ACC112 (cell line): ENCODE measurements around the gene JAG2.

Experiments used
- H2AFZ ChIP-seq: fragments of 200-600 bp; sonication (generic); one replicate; pipeline ENCODE4 v1.6.0; 2017; ENCODE audit warnings: antibody characterized with exemption, low read length; ENCODE audit not compliant: unreplicated experiment
- H3K27ac ChIP-seq: fragments of 200-600 bp; sonication (generic); 2 replicates; pipeline ENCODE4 v1.5.1; 2014; ENCODE audit warnings: low read depth, mild to moderate bottlenecking, antibody characterized with exemption, low read length, moderate library complexity
- H3K27me3 ChIP-seq: fragments of 200-600 bp; sonication (generic); 2 replicates; pipeline ENCODE4 v1.6.1; 2014; ENCODE audit warnings: mild to moderate bottlenecking, antibody characterized with exemption, low read length, moderate library complexity, mixed read lengths; ENCODE audit not compliant: insufficient read depth
- H3K36me3 ChIP-seq: fragments of 200-600 bp; sonication (generic); 2 replicates; pipeline ENCODE4 v1.6.1; 2016; ENCODE audit warnings: mild to moderate bottlenecking, antibody characterized with exemption, low read length, moderate library complexity, mixed read lengths; ENCODE audit not compliant: insufficient read depth
- H3K4me1 ChIP-seq: fragments of 200-600 bp; sonication (generic); one replicate; pipeline ENCODE4 v1.6.1; 2016; ENCODE audit warnings: low read length, mixed read lengths; ENCODE audit not compliant: insufficient read depth, unreplicated experiment, control insufficient read depth
- H3K4me3 ChIP-seq: fragments of 200-600 bp; sonication (generic); 2 replicates; pipeline ENCODE4 v1.5.1; 2014; ENCODE audit warnings: mild to moderate bottlenecking, low read depth, low read length
- H3K79me2 ChIP-seq: fragments of 200-600 bp; sonication (generic); one replicate; pipeline ENCODE4 v1.6.0; 2016; ENCODE audit warnings: low read length; ENCODE audit not compliant: control insufficient read depth, unreplicated experiment, insufficient read depth

Gene JAG2

GRCh38 chr14:105163040-105163742, 5.4 kb downstream of the JAG2 start:
- no peak overlapping the region for H3K4me3 ChIP-seq
- no peaks in the 10 kb centered on the region for H3K4me1 ChIP-seq
- no peak overlapping the region for H3K27ac ChIP-seq
- no peaks in the 10 kb centered on the region for H3K79me2 ChIP-seq
- H3K27me3 ChIP-seq: peaks cover 8% of the 10 kb centered on the region
- H2AFZ ChIP-seq: no peak overlapping the region
- no peaks in the 10 kb centered on the region for H3K36me3 ChIP-seq

DNA sequence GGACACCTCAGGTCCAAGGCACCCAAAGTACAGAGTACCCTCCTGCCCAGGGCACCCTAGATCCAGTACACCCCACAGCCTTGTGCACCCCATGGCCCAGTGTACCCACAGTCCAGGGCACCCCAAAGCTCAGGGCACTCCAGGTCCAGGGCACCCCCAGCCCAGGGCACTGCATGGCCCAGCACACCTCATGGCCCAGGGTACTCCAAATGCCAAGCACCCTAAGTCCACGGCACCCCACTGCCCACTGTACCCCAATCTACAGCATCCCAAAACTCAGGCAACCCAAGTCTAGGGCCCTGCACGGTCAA, 6.0 kb downstream of the JAG2 start:
- no peak overlapping the region for H2AFZ ChIP-seq
- H3K27me3 ChIP-seq: peaks cover 5% of the 10 kb centered on the region
- no peak overlapping the region for H3K27ac ChIP-seq
- no peaks in the 10 kb centered on the region for H3K36me3 ChIP-seq
- H3K79me2 ChIP-seq: no peaks in the 10 kb centered on the region
- no peaks in the 10 kb centered on the region for H3K4me1 ChIP-seq
- no peak overlapping the region for H3K4me3 ChIP-seq

GRCh38 chr14:105161964-105162668, 6.5 kb downstream of the JAG2 start:
- Histone ChIP-seq H3K27me3 (peaks cover 3% of the 10 kb centered on the region; the same call in 1 of the 2 replicates), H2AFZ (no peak overlapping the region)

DNA sequence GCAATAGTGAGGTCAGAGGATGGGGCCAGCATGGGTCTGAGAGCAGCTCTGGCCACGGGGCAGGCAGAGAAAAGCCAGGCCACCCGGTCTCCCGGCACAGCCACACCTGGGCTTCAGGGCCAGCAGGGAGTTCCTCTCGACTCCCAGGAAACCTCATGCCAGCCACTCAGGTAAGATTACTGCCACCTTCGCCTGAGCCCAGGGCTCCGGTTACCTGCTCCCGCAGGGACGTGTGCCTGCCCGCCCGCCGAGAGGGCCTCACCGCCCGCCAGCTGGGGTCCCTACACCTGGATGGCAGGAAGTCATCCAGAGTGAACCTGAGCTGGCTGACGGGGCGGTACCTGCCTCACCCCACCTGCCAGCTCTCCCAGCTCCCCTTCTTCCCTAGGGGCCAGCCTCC, 7.3 kb downstream of the JAG2 start:
- Histone ChIP-seq H3K4me1 (no peaks in the 10 kb centered on the region), H3K27ac (no peak overlapping the region), H2AFZ (no peak overlapping the region), H3K36me3 (no peaks in the 10 kb centered on the region), H3K79me2 (no peaks in the 10 kb centered on the region), H3K27me3 (no peaks in the 10 kb centered on the region), H3K4me3 (no peak overlapping the region)

More at GRCh38 chr14:105161964-105162668, 6.5 kb downstream of the JAG2 start:
- no peaks in the 10 kb centered on the region for H3K79me2 ChIP-seq
- no peaks in the 10 kb centered on the region for H3K4me1 ChIP-seq
- no peak overlapping the region for H3K27ac ChIP-seq
- no peaks in the 10 kb centered on the region for H3K36me3 ChIP-seq
- H3K4me3 ChIP-seq: no peak overlapping the region

DNA sequence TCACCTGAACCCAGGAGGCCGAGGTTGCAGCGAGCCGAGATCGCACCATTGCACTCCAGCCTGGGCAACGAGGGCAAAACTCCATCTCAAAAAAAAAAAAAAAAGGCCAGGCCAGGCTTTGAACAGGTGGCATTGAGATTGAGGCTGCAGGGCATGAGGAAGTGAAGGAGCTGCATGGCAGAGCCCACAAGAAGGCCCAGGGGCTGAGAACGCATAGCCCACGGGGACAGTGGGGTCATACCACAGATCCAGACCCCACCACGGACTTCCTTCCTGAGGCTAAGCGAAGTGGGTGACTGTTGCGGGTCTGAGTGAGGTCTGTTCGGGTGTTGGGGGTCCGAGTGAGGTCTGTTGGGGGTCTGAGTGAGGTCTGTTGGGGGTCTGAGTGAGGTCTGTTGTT, 7.8 kb downstream of the JAG2 start:
- Histone ChIP-seq H2AFZ (no peak overlapping the region), H3K79me2 (no peaks in the 10 kb centered on the region), H3K36me3 (no peaks in the 10 kb centered on the region), H3K4me1 (no peaks in the 10 kb centered on the region), H3K27ac (no peak overlapping the region), H3K27me3 (no peaks in the 10 kb centered on the region), H3K4me3 (no peak overlapping the region)

- H2AFZ ChIP-seq: no peak overlapping the region
- no peaks in the 10 kb centered on the region for H3K27me3 ChIP-seq
- H3K79me2 ChIP-seq: no peaks in the 10 kb centered on the region
- no peak overlapping the region for H3K27ac ChIP-seq
- no peak overlapping the region for H3K4me3 ChIP-seq
- no peaks in the 10 kb centered on the region for H3K4me1 ChIP-seq
- no peaks in the 10 kb centered on the region for H3K36me3 ChIP-seq
Measured at GRCh38 chr14:105159344-105159743, 9.2 kb downstream of the JAG2 start.

- Histone ChIP-seq H3K4me3 (no peak overlapping the region), H3K79me2 (no peaks in the 10 kb centered on the region), H3K27ac (no peak overlapping the region), H2AFZ (no peak overlapping the region), H3K27me3 (no peaks in the 10 kb centered on the region), H3K4me1 (no peaks in the 10 kb centered on the region), H3K36me3 (no peaks in the 10 kb centered on the region)
Measured at GRCh38 chr14:105158794-105159193, 9.8 kb downstream of the JAG2 start.

GRCh38 chr14:105157872-105158271, 10.7 kb downstream of the JAG2 start:
- no peak overlapping the region for H3K27ac ChIP-seq
- no peak overlapping the region for H3K4me3 ChIP-seq
- H3K79me2 ChIP-seq: no peaks in the 10 kb centered on the region
- no peak overlapping the region for H2AFZ ChIP-seq
- no peaks in the 10 kb centered on the region for H3K27me3 ChIP-seq
- no peaks in the 10 kb centered on the region for H3K4me1 ChIP-seq
- no peaks in the 10 kb centered on the region for H3K36me3 ChIP-seq

DNA sequence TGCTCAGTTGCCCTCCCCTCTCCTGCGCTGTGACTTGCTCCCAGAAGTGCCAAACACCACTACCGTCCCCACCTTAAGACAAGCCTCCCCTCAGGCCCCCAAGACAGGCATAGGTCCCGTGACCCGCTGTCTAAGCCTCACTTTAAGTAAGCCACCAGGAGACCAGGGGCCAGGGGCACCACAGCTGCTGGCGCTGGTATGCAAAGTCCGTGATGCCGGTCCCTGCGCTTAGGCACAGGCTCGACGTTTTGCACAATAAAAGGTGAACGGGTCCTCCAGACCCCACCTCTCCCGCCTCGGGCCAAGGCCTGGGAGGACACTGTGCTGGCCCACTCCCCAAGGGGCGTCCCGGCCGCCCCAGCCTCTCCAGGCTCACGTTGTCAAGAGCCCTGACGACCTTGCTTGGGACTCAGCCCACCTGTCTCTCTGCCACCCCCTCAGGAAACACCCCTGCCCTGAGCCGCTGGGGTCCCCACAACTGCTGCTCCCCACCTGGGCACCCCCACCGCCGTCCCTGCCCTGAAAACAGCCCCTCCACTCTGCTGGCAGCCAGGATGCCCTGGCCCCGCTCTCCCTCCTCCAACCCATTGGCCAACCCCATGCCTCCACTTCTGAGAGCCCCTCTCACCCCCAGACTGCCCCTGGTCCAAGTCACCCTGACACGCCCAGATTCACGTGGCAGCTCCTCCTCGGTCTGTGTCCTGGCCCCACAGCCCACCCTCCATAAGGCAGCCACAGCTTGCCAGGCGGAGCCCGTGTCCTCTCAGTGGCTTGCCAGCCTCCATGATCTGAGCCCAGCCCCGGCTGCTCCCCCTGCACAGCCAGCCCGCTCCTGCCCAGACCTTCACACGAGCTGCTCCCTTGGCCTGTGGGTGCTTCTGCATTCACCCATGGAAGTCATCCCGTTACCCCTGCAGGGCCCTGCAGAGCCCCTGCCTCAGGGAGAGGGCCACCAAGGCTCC, 11.9 kb downstream of the JAG2 start:
- H3K27me3 ChIP-seq: no peaks in the 10 kb centered on the region
- no peak overlapping the region for H3K4me3 ChIP-seq
- no peaks in the 10 kb centered on the region for H3K4me1 ChIP-seq
- no peaks in the 10 kb centered on the region for H3K79me2 ChIP-seq
- no peak overlapping the region for H3K27ac ChIP-seq
- no peaks in the 10 kb centered on the region for H3K36me3 ChIP-seq
- no peak overlapping the region for H2AFZ ChIP-seq

- no peak overlapping the region for H3K27ac ChIP-seq
- no peaks in the 10 kb centered on the region for H3K36me3 ChIP-seq
- no peaks in the 10 kb centered on the region for H3K79me2 ChIP-seq
- H3K27me3 ChIP-seq: no peaks in the 10 kb centered on the region
- no peak overlapping the region for H3K4me3 ChIP-seq
- H2AFZ ChIP-seq: no peak overlapping the region
- no peaks in the 10 kb centered on the region for H3K4me1 ChIP-seq
Measured at GRCh38 chr14:105155681-105156413, 12.7 kb downstream of the JAG2 start.
